NB4 (cell line): ENCODE data around the gene C2CD5.

Experiments used
- CTCF ChIP-seq: IDR thresholded peaks from one replicate; pipeline ENCODE4 v1.5.1; 2012; ENCODE audit warnings: low read depth, low read length
- MYC ChIP-seq: IDR thresholded peaks from 2 replicates; pipeline ENCODE4 v1.6.1; 2011; ENCODE audit warnings: low read depth, low read length
- POLR2A ChIP-seq: IDR thresholded peaks from 2 replicates; pipeline ENCODE4 v1.6.1; 2011; ENCODE audit warnings: mild to moderate bottlenecking; ENCODE audit not compliant: insufficient read length; ENCODE audit errors: extremely low read depth
- TF ChIP-seq, protein P1 (sequence below): IDR thresholded peaks from 2 replicates; pipeline ENCODE4 v1.6.1; 2011; ENCODE audit warnings: low read depth, low read length

DNA sequence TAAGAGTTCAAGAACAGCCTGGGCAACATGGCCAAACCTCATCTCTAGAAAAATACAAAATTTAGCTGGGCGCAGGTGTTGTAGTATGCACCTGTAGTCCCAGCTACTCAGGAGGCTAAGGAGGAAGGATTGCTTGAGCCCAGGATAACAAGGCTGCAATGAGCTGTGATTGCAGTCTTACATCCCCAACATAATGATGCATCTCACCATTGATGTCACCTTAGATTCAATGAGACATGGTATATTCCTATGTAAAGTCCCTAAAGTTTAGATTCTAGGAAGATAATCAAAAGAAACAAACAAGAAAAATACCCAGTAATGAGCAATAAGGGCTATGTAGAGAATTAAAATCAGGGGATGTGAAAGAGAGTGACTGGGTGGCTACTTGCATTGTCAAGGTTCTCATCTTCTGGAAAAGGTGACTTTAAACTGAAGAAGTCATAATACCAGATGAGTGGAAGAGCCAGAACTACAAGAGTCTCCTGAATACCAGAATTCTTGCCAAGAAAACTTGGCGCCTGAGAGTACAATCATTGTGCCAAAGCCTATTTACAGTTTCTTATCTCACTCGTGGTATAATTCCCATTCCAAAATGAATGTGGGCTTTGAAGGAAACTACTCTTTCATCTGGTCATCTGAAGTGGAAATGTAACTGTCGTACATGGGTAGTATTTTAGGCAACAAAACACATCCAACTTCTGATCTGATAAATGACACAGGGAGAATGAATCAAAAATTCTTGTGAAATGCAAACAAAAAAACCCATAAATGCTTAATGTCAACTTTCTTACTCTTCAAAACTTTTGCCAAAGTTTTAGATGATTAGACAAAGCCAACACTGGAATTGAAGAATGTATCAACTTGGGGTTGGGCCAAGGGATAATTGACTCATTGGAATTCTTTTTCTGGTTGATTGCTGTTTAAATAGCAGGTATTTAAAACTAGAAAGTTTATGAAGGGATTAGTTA is 128.7 kb downstream of the C2CD5 start:
- TF ChIP-seq, protein P1, sequence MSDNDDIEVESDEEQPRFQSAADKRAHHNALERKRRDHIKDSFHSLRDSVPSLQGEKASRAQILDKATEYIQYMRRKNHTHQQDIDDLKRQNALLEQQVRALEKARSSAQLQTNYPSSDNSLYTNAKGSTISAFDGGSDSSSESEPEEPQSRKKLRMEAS = no peak
- no peak for TF ChIP-seq CTCF
- TF ChIP-seq POLR2A = no peak
- no peak for TF ChIP-seq MYC
